ENCODE data around the gene CCNO. TPM values are rescaled to one million over a fixed set of nuclear protein-coding genes. Genes with fewer than 3 reads are reported as not detected.

Gene CCNO
- total and polyA plus RNA-seq, 10 of the 15 experiments (the other 5 are each of a cell fraction or from before 2014, with no cell fraction given), result 0.05 TPM; not detected in 9

GRCh38 chr5:55250064-55250463, 16.7 kb upstream of the CCNO start (continued):
- TF ChIP-seq CUX1 (IDR thresholded peaks at IDR 0.05; ENCODE audit: insufficient replicate concordance, low read depth, low read length), result no peak
- TF ChIP-seq MTA2 (IDR thresholded peaks at IDR 0.05; ENCODE audit: low read depth), result no peak

DNA sequence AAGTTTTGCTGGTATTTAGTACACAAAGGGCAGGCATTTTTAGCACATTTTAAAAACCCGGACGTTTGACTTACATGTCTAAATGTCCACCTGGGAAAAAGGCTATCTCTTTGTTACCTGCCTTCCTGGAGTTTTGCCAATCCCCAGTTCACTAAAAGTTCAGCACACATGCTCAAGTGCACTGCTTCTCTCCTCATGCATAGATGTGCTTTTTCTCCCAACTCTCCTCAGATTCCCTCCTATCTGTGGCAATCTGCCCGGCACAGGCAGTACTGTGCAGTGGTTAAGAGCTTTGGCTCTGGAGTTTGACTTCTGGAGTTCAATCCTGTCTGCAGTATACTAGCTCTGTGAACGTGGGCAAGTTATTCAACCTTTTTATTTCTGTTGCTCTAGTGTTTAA, 8.3 kb upstream of the CCNO start:
- ChIA-PET RAD21 (ENCODE audit: unreplicated experiment) (no interaction called here), SMC1A (ENCODE audit: uncharacterized antibody, unreplicated experiment) (no interaction called here), CTCF (no interaction called here), POLR2A (interaction anchor here (0.5 kb wide), 1 partner anchor 1888 kb away, joined by 3 read pairs; no protein-coding TSS in a partner anchor)
- in situ Hi-C loops (cut with MboI) (no loop called here), intact Hi-C loops (cut with micrococcal nuclease; ENCODE audit: unreplicated experiment) (no loop called here)
- H3K79me2 ChIP-seq (ENCODE audit: control insufficient read depth, insufficient read depth, low read length), result no peaks in the 10 kb centered on the region
- no peaks in the 10 kb centered on the region for H3K9me3 ChIP-seq (replicated peaks; ENCODE audit: control insufficient read depth, insufficient read depth, low read length)
- no peaks in the 10 kb centered on the region for H3K4me1 ChIP-seq (ENCODE audit: control insufficient read depth, insufficient read depth, low read length)
- 69% methylated on average over 4 of the region's 4 CpGs for whole genome bisulfite sequencing (ENCODE audit: insufficient coverage, insufficient replicate concordance, low lambda C conversion rate, missing lambda C conversion rate)
- H4K20me1 ChIP-seq (ENCODE audit: control insufficient read depth, insufficient read depth), result no peaks in the 10 kb centered on the region
- H3K4me2 ChIP-seq (ENCODE audit: control insufficient read depth, insufficient read depth), result no peak overlapping the region
- no peak overlapping the region for H3K9ac ChIP-seq (ENCODE audit: control insufficient read depth, insufficient read depth, low read length)
- no peak overlapping the region for H3K27ac ChIP-seq (ENCODE audit: control insufficient read depth, insufficient read depth)
- FAIRE-seq (no peak), ATAC-seq (no peak), DNase-seq (ENCODE audit: low read depth, low spot score) (no peak)
- TF ChIP-seq ZNF207 (IDR thresholded peaks at IDR 0.05; ENCODE audit: borderline replicate concordance) (no peak), POU2F2 (IDR thresholded peaks at IDR 0.05; ENCODE audit: borderline replicate concordance, low read depth, low read length) (no peak), NR2C2 (IDR thresholded peaks at IDR 0.05; ENCODE audit: borderline replicate concordance, control insufficient read depth, insufficient read length, low read depth) (no peak)
- TF ChIP-seq, protein P1, sequence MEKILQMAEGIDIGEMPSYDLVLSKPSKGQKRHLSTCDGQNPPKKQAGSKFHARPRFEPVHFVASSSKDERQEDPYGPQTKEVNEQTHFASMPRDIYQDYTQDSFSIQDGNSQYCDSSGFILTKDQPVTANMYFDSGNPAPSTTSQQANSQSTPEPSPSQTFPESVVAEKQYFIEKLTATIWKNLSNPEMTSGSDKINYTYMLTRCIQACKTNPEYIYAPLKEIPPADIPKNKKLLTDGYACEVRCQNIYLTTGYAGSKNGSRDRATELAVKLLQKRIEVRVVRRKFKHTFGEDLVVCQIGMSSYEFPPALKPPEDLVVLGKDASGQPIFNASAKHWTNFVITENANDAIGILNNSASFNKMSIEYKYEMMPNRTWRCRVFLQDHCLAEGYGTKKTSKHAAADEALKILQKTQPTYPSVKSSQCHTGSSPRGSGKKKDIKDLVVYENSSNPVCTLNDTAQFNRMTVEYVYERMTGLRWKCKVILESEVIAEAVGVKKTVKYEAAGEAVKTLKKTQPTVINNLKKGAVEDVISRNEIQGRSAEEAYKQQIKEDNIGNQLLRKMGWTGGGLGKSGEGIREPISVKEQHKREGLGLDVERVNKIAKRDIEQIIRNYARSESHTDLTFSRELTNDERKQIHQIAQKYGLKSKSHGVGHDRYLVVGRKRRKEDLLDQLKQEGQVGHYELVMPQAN (conservative IDR thresholded peaks at IDR 0.05), result no peak
- peaks cover 0 to 2% of the 10 kb centered on the region in 2 experiments; a peak in 1 of 4 replicates for H3K27me3 ChIP-seq (replicated peaks in 1 of 2; ENCODE audit: control insufficient read depth in 2 of 2, insufficient read depth in 2 of 2, low read length in 1 of 2)
- no peak overlapping the region for H2AFZ ChIP-seq (ENCODE audit: control insufficient read depth, low read depth, low read length)
- BruUV-seq (replicated peaks), result no TSS peak
- H3K4me3 ChIP-seq, result no peak overlapping the region
- H3K36me3 ChIP-seq (ENCODE audit: control insufficient read depth in 2 of 2, insufficient read depth in 2 of 2, low read length in 1 of 2), result no peaks in the 10 kb centered on the region

All from GM12878 (cell line).